Spleen (tissue), 11 donors: ENCODE measurements around the gene CFAP251. TPM values are rescaled to one million over a fixed set of nuclear protein-coding genes. Genes with fewer than 3 reads are reported as not detected.

Source experiments
- DNase-seq: peaks from one replicate; pipeline ENCODE4 v3.0.0-alpha.2; 2020
- H3K27ac ChIP-seq, 8 donors: fragments of 200-600 bp; sonication (generic) in 7 of 8; 1 replicate in 4 of 8; 2 replicates in 4 of 8; pipeline versions ENCODE4 v1.5.0 to v1.8.0; 2016 to 2021; ENCODE audit warnings: inconsistent platforms in 4 of 8, mild to moderate bottlenecking in 4 of 8, moderate library complexity in 1 of 8
- H3K27me3 ChIP-seq, 7 donors: fragments of 200-600 bp; sonication (generic) in 6 of 7; replicated peaks in 1 of 7; 1 replicate in 4 of 7; 2 replicates in 3 of 7; pipeline versions ENCODE4 v1.5.0 to v1.8.0; 2016 to 2021; ENCODE audit warnings: inconsistent platforms in 3 of 7, mild to moderate bottlenecking in 1 of 7
- H3K36me3 ChIP-seq, 6 donors: fragments of 200-600 bp; sonication (generic) in 5 of 6; 1 replicate in 4 of 6; 2 replicates in 2 of 6; pipeline versions ENCODE4 v1.5.0 to v1.8.0; 2016 to 2021; ENCODE audit warnings: inconsistent platforms in 2 of 6
- H3K4me1 ChIP-seq, 6 donors: fragments of 200-600 bp; sonication (generic) in 5 of 6; 1 replicate in 3 of 6; 2 replicates in 3 of 6; pipeline versions ENCODE4 v1.5.0 to v1.8.0; 2016 to 2021; ENCODE audit warnings: inconsistent platforms in 3 of 6
- H3K4me3 ChIP-seq, 8 donors: fragments of 200-600 bp; sonication (generic) in 7 of 8; 1 replicate in 4 of 8; 2 replicates in 4 of 8; pipeline versions ENCODE4 v1.5.0 to v1.8.0; 2016 to 2021; ENCODE audit warnings: inconsistent platforms in 4 of 8, mild to moderate bottlenecking in 4 of 8, moderate library complexity in 2 of 8
- H3K9me3 ChIP-seq, 8 donors: fragments of 200-600 bp; sonication (generic) in 7 of 8; 1 replicate in 4 of 8; 2 replicates in 4 of 8; pipeline versions ENCODE4 v1.5.0 to v1.8.0; 2016 to 2021; ENCODE audit warnings: inconsistent platforms in 4 of 8
- POLR2A ChIP-seq, 3 donors: fragments of 450-650 bp; IDR thresholded peaks; one replicate each; pipeline ENCODE4 v1.5.1; 2017; ENCODE audit warnings: antibody characterized with exemption in 3 of 3, mild to moderate bottlenecking in 1 of 3
- POLR2AphosphoS5 ChIP-seq, 3 donors: sonication (generic); formaldehyde crosslinking; IDR thresholded peaks; one replicate each; pipeline ENCODE4 v1.5.1; 2017; ENCODE audit warnings: antibody characterized with exemption in 3 of 3
- WGBS, 5 donors: extraction: QIAGEN DNeasy Blood & Tissue Kit in 3 of 5; methylation state at CpG; one replicate each; pipeline versions ENCODE4 v1.1.5 to v1.1.7; 2013 to 2018; 5-methylcytosine and 5-hydroxymethylcytosine counted together
- intact Hi-C: fragments of 100-400 bp; cut with DNase I; formaldehyde crosslinking; loops from one replicate; pipeline ENCODE4 v1.15.0; 2023; ENCODE audit warnings: low total_unique reads
- polyA plus RNA-seq, 3 donors: library from polyadenylated mRNA; stranded (reverse); fragments of 200-250 nt; gene quantifications; one replicate each; pipeline ENCODE4 v1.2.1, GENCODE V29; 2013
- total RNA-seq, 7 donors: library from RNA; depleted of rRNA in 3 of 7; stranded (reverse); fragments of >200 nt in 3 of 7; fragmentation: NEBNext Ultra II Directional in 4 of 7; extraction: Animal tissue kit (Norgen Biotek cat#: 25700) in 4 of 7; gene quantifications; one replicate each; pipeline versions ENCODE4 v1.1.0 to v1.2.1, GENCODE V29; 2016 to 2021
- TF ChIP-seq, protein P1 (sequence below), 11 experiments: fragments of 200-600 bp in 7 of 11; fragments of 450-650 bp in 4 of 11; sonication (generic) in 4 of 11; IDR thresholded peaks in 8 of 11; conservative IDR thresholded peaks in 3 of 11; 1 replicate in 7 of 11; 2 replicates in 4 of 11; pipeline versions ENCODE4 v1.4.0 to v1.8.0; 2016 to 2021; ENCODE audit warnings: antibody characterized with exemption in 11 of 11, inconsistent platforms in 4 of 11, mild to moderate bottlenecking in 1 of 11
- donor health status: healthy with polysubstance abuse.
- donor health status: DM: no; HTN: no; CAD: no; lungs with moderate emphysema.
- donor health status: DM: no; HTN: no; CAD: no.
- donor health status: Bipolar disorder and iron deficiency.
- donor health status: healthy.
- donor health status: DM: no; HTN: no; CAD: no.
- donor health status: DM: yes; HTN: yes; CAD: no.

Gene CFAP251
- total and polyA plus RNA-seq, 10 donors: 1.3 to 10.5 (median 3.6) TPM

GRCh38 chr12:121989276-121990113, 71.1 kb downstream of the CFAP251 start:
- 92 to 96% (median 92%) methylated on average over 14 of the region's 14 CpGs for WGBS, 5 donors
- H3K27me3 ChIP-seq: no peaks in the 10 kb centered on the region
- no peaks in the 10 kb centered on the region for H3K36me3 ChIP-seq
- no peak overlapping the region for H3K27ac ChIP-seq
- H3K9me3 ChIP-seq: no peaks in the 10 kb centered on the region
- peaks cover 0 to 21% (median 10%) of the 10 kb centered on the region in 6 donors for H3K4me1 ChIP-seq
- intact Hi-C loops: no loop called here
- DNase-seq: no peak
- no peak overlapping the region for H3K4me3 ChIP-seq
- no peak for TF ChIP-seq POLR2AphosphoS5 (IDR thresholded peaks at IDR 0.05)
- TF ChIP-seq, protein P1, sequence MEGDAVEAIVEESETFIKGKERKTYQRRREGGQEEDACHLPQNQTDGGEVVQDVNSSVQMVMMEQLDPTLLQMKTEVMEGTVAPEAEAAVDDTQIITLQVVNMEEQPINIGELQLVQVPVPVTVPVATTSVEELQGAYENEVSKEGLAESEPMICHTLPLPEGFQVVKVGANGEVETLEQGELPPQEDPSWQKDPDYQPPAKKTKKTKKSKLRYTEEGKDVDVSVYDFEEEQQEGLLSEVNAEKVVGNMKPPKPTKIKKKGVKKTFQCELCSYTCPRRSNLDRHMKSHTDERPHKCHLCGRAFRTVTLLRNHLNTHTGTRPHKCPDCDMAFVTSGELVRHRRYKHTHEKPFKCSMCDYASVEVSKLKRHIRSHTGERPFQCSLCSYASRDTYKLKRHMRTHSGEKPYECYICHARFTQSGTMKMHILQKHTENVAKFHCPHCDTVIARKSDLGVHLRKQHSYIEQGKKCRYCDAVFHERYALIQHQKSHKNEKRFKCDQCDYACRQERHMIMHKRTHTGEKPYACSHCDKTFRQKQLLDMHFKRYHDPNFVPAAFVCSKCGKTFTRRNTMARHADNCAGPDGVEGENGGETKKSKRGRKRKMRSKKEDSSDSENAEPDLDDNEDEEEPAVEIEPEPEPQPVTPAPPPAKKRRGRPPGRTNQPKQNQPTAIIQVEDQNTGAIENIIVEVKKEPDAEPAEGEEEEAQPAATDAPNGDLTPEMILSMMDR (IDR thresholded peaks at IDR 0.05 in 8 of 11, conservative IDR thresholded peaks at IDR 0.05 in 3 of 11): no peak

DNA sequence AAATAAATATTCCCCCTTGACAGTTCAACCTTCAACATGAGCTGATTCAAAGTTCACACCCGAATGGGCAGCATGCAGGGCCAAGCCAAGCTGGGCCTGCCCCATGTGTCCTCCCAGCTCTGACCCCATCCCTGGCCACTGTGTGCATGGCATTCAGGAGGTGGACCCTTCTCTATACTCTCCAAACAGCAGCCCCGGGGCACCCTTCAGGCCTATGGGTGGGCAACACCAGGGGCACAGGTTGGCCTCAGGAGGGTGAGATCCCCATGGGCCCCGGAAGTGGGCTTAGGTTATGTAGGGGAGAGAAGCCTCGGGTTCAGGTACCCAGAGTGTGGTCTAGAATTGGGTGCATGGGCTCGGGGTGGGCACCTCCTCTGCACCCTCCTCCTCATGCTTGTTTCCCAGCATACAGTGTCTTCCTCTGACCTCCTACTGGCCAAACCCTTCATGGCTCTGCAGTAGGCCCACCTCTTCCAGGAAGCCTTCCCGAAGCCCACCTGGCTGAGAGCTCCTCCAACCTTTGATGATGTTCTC, 71.8 kb downstream of the CFAP251 start:
- WGBS, 5 donors: 76 to 90% (median 85%) methylated on average over 3 to 6 of the region's 6 CpGs
- Histone ChIP-seq H3K27ac (no peak overlapping the region), H3K27me3 (no peaks in the 10 kb centered on the region), H3K4me3 (no peak overlapping the region), H3K9me3 (no peaks in the 10 kb centered on the region), H3K36me3 (no peaks in the 10 kb centered on the region), H3K4me1 (peaks cover 0 to 21% (median 10%) of the 10 kb centered on the region in 6 donors)
- intact Hi-C loops: no loop called here
- DNase-seq: no peak
- no peak for TF ChIP-seq POLR2AphosphoS5 (IDR thresholded peaks at IDR 0.05)
- TF ChIP-seq, protein P1 (IDR thresholded peaks at IDR 0.05 in 8 of 11, conservative IDR thresholded peaks at IDR 0.05 in 3 of 11): no peak
- no peak for TF ChIP-seq POLR2A (IDR thresholded peaks at IDR 0.05)

- DNase-seq: no peak
- 67 to 81% (median 71%) methylated on average over 10 of the region's 10 CpGs for WGBS, 5 donors
- Histone ChIP-seq H3K4me3 (no peak overlapping the region), H3K36me3 (no peaks in the 10 kb centered on the region), H3K27me3 (no peaks in the 10 kb centered on the region), H3K4me1 (peaks cover 0 to 24% (median 10%) of the 10 kb centered on the region in 6 donors), H3K27ac (no peak overlapping the region), H3K9me3 (no peaks in the 10 kb centered on the region)
- intact Hi-C loops: no loop called here
- TF ChIP-seq POLR2A (IDR thresholded peaks at IDR 0.05) (no peak), POLR2AphosphoS5 (IDR thresholded peaks at IDR 0.05) (no peak)
- TF ChIP-seq, protein P1 (IDR thresholded peaks at IDR 0.05 in 8 of 11, conservative IDR thresholded peaks at IDR 0.05 in 3 of 11): no peak
These were observed 72.6 kb downstream of the CFAP251 start for GRCh38 chr12:121990692-121991603.
